Neural crest cell (in vitro differentiated cells): ENCODE results near the gene F8. TPM values are rescaled to one million over a fixed set of nuclear protein-coding genes. Genes with fewer than 3 reads are reported as not detected.
A peak's percentile ranks its signal among the peaks of the same experiment; 100 is the strongest.

Experiments
- DNase-seq: peaks from one replicate; pipeline ENCODE4 v3.0.0; 2021; ENCODE audit warnings: low read depth, mixed read lengths, low spot score
- H3K27ac Mint-ChIP-seq: one replicate; pipeline ENCODE4 v1.8.0; 2021; ENCODE audit warnings: mild to moderate bottlenecking, mixed read lengths; ENCODE audit not compliant: unreplicated experiment
- H3K27me3 Mint-ChIP-seq: 2 replicates; pipeline ENCODE4 v1.8.0; 2021; ENCODE audit warnings: low read depth, mild to moderate bottlenecking, mixed read lengths
- H3K36me3 Mint-ChIP-seq: 2 replicates; pipeline ENCODE4 v1.8.0; 2021; ENCODE audit warnings: low read depth, mild to moderate bottlenecking, mixed read lengths
- H3K4me1 Mint-ChIP-seq: 2 replicates; pipeline ENCODE4 v1.8.0; 2021; ENCODE audit warnings: mixed read lengths
- H3K4me3 Mint-ChIP-seq: one replicate; pipeline ENCODE4 v1.8.0; 2021; ENCODE audit warnings: mild to moderate bottlenecking, mixed read lengths
- H3K9me3 Mint-ChIP-seq: 2 replicates; pipeline ENCODE4 v1.8.0; 2021; ENCODE audit warnings: mixed read lengths
- CTCF ChIP-seq: fragments of 200-600 bp; sonication (generic); conservative IDR thresholded peaks from 2 replicates; pipeline ENCODE4 v1.5.0; 2021; ENCODE audit warnings: antibody characterized with exemption, mild to moderate bottlenecking
- total RNA-seq: library from RNA; stranded (reverse); gene quantifications from 2 replicates; pipeline ENCODE4 v1.2.1, GENCODE V29; 2021

The F8 gene
- total RNA-seq, 1 donor from 2014 or later, result 2.1 TPM

GRCh38 chrX:154990496-154990895 lies 32.0 kb downstream of the F8 start:
- no peaks in the 10 kb centered on the region for H3K36me3 Mint-ChIP-seq
- no peaks in the 10 kb centered on the region for H3K4me1 Mint-ChIP-seq
- no peak overlapping the region for H3K27ac Mint-ChIP-seq
- no peak for TF ChIP-seq CTCF
- H3K27me3 Mint-ChIP-seq, result no peaks in the 10 kb centered on the region
- no peak overlapping the region for H3K4me3 Mint-ChIP-seq
- no peak for DNase-seq
- peaks cover 5% of the 10 kb centered on the region for H3K9me3 Mint-ChIP-seq

- H3K27me3 Mint-ChIP-seq, result no peaks in the 10 kb centered on the region
- DNase-seq, result no peak
- no peaks in the 10 kb centered on the region for H3K36me3 Mint-ChIP-seq
- TF ChIP-seq CTCF, result no peak
- H3K4me1 Mint-ChIP-seq, result no peaks in the 10 kb centered on the region
- H3K9me3 Mint-ChIP-seq, result peaks cover 5% of the 10 kb centered on the region
- H3K4me3 Mint-ChIP-seq, result no peak overlapping the region
- no peak overlapping the region for H3K27ac Mint-ChIP-seq
These were observed 33.8 kb downstream of the F8 start for GRCh38 chrX:154988719-154989118.

- Mint-ChIP-seq H3K36me3 (no peaks in the 10 kb centered on the region), H3K27ac (no peak overlapping the region), H3K27me3 (no peaks in the 10 kb centered on the region), H3K9me3 (peaks cover 5% of the 10 kb centered on the region), H3K4me1 (no peaks in the 10 kb centered on the region), H3K4me3 (no peak overlapping the region)
- no peak for TF ChIP-seq CTCF
- no peak for DNase-seq
These were observed 34.6 kb downstream of the F8 start for GRCh38 chrX:154987940-154988339.

- Mint-ChIP-seq H3K27me3 (no peaks in the 10 kb centered on the region), H3K4me1 (no peaks in the 10 kb centered on the region), H3K9me3 (peaks cover 5% of the 10 kb centered on the region), H3K27ac (no peak overlapping the region), H3K36me3 (no peaks in the 10 kb centered on the region), H3K4me3 (no peak overlapping the region)
- TF ChIP-seq CTCF, result no peak
- no peak for DNase-seq
These were observed 35.5 kb downstream of the F8 start for GRCh38 chrX:154986826-154987575.

- DNase-seq, result no peak
- H3K4me3 Mint-ChIP-seq, result no peak overlapping the region
- no peaks in the 10 kb centered on the region for H3K27me3 Mint-ChIP-seq
- H3K27ac Mint-ChIP-seq, result no peak overlapping the region
- H3K36me3 Mint-ChIP-seq, result no peaks in the 10 kb centered on the region
- peaks cover 7% of the 10 kb centered on the region for H3K9me3 Mint-ChIP-seq
- TF ChIP-seq CTCF, result peak; percentile 6
- H3K4me1 Mint-ChIP-seq, result no peaks in the 10 kb centered on the region
These were observed 41.5 kb downstream of the F8 start for GRCh38 chrX:154981116-154981411.
